HCT116 (cell line): Measurements from ENCODE around the gene RIMS1. TPM values are rescaled to one million over a fixed set of nuclear protein-coding genes. Genes with fewer than 3 reads are reported as not detected.

Source experiments
- ATAC-seq: fragments of 200-7000 bp; cut with Tn5 transposase; 2 replicates; pipeline ENCODE4 v1.9.1; 2020; ENCODE audit warnings: mild to moderate bottlenecking, moderate library complexity
- BruUV-seq: library from RNA; stranded (reverse); fragments of 400-500 nt; replicated peaks from 2 replicates; lab custom pipeline; 2021; lab: Mats Ljungman, UMichigan
- CTCF ChIA-PET: fragments of 300-600 bp; sonication (Branson Sonifier 250); formaldehyde crosslinking; loops from one replicate; lab custom pipeline; 2021; ENCODE audit warnings: antibody characterized with exemption; lab: Charles Lee
- POLR2A ChIA-PET: fragments of 300-600, 350-600 bp; sonication (Branson Sonifier 250); formaldehyde crosslinking; loops from one replicate; lab custom pipeline; 2021; ENCODE audit warnings: antibody characterized with exemption; lab: Charles Lee
- RAD21 ChIA-PET, 2 experiments: fragments of 300-600 bp; sonication (Branson Sonifier 250); formaldehyde crosslinking; loops; one replicate each; lab custom pipeline; 2023; ENCODE audit warnings: low total read pairs in 2 of 2; ENCODE audit not compliant: uncharacterized antibody in 2 of 2, unreplicated experiment in 2 of 2, low non-redundant PET in 1 of 2; lab: Charles Lee
- DNase-seq: peaks from one replicate; pipeline ENCODE4 v3.0.0-alpha.2; 2010; ENCODE audit warnings: low read depth, low spot score
- H2AFZ ChIP-seq: fragments of 200-600 bp; shearing (Covaris generic), sonication (generic); 2 replicates; pipeline ENCODE4 v1.6.1; 2017; ENCODE audit warnings: low read depth, mixed run types, mixed read lengths, antibody characterized with exemption, low read length; ENCODE audit not compliant: poor library complexity, severe bottlenecking
- H3K27ac ChIP-seq: 2 replicates; pipeline ENCODE4 v1.5.1; 2012; ENCODE audit warnings: low read depth, low read length
- H3K27me3 ChIP-seq: fragments of 200-600 bp; sonication (generic); 2 replicates; pipeline ENCODE4 v1.6.1; 2016; ENCODE audit warnings: mixed run types, low read length, mixed read lengths; ENCODE audit not compliant: insufficient read depth
- H3K36me3 ChIP-seq, 2 experiments: fragments of 200-500 bp in 1 of 2; fragments of 200-600 bp in 1 of 2; sonication (Bioruptor generic) in 1 of 2; sonication (generic) in 1 of 2; 2 replicates each; pipeline versions ENCODE4 v1.5.1 to v1.6.1; 2014 to 2016; ENCODE audit warnings: low read length in 2 of 2, inconsistent platforms in 1 of 2, mixed read lengths in 1 of 2, mixed run types in 1 of 2; ENCODE audit not compliant: insufficient read depth in 2 of 2, control insufficient read depth in 1 of 2
- H3K4me1 ChIP-seq, 2 experiments: fragments of 200-600 bp in 1 of 2; sonication (generic) in 1 of 2; 2 replicates each; pipeline versions ENCODE4 v1.5.1 to v1.6.1; 2012 to 2017; ENCODE audit warnings: low read length in 2 of 2, inconsistent platforms in 1 of 2, mild to moderate bottlenecking in 1 of 2, mixed read lengths in 1 of 2, mixed run types in 1 of 2, moderate library complexity in 1 of 2; ENCODE audit not compliant: insufficient read depth in 2 of 2, control insufficient read depth in 1 of 2
- H3K4me2 ChIP-seq: fragments of 200-600 bp; sonication (generic); 2 replicates; pipeline ENCODE4 v1.6.1; 2017; ENCODE audit warnings: mixed run types, low read length, mixed read lengths
- H3K4me3 ChIP-seq, 2 experiments: fragments of 200-600 bp in 1 of 2; sonication (generic) in 1 of 2; replicated peaks in 1 of 2; 2 replicates each; pipeline ENCODE4 v1.5.1; 2011 to 2016; ENCODE audit warnings: low read length in 2 of 2, control low read depth in 1 of 2, low read depth in 1 of 2, mild to moderate bottlenecking in 1 of 2, mixed read lengths in 1 of 2, mixed run types in 1 of 2
- H3K79me2 ChIP-seq: fragments of 200-600 bp; sonication (generic); 2 replicates; pipeline ENCODE4 v1.6.1; 2017; ENCODE audit warnings: mild to moderate bottlenecking, mixed run types, low read length, moderate library complexity, mixed read lengths; ENCODE audit not compliant: insufficient read depth
- H3K9ac ChIP-seq: fragments of 200-600 bp; sonication (generic); 2 replicates; pipeline ENCODE4 v1.6.1; 2016; ENCODE audit warnings: low read length, mixed read lengths
- H3K9me2 ChIP-seq: fragments of 200-600 bp; sonication (generic), shearing (Covaris generic); 2 replicates; pipeline ENCODE4 v1.6.1; 2017; ENCODE audit warnings: mixed run types, mild to moderate bottlenecking, moderate library complexity; ENCODE audit not compliant: insufficient read depth
- H3K9me3 ChIP-seq, 2 experiments: fragments of 200-500 bp in 1 of 2; fragments of 200-600 bp in 1 of 2; sonication (Bioruptor generic) in 1 of 2; sonication (generic) in 1 of 2; 2 replicates each; pipeline ENCODE4 v1.6.1; 2014 to 2017; ENCODE audit warnings: low read length in 2 of 2, mixed read lengths in 2 of 2, inconsistent platforms in 1 of 2, low read depth in 1 of 2, mild to moderate bottlenecking in 1 of 2, mixed run types in 1 of 2, moderate library complexity in 1 of 2; ENCODE audit not compliant: control insufficient read depth in 1 of 2, insufficient read depth in 1 of 2
- H4K20me1 ChIP-seq: fragments of 200-600 bp; sonication (generic), shearing (Covaris generic); 2 replicates; pipeline ENCODE4 v1.6.1; 2017; ENCODE audit warnings: mixed run types, mild to moderate bottlenecking, moderate library complexity; ENCODE audit not compliant: insufficient read depth
- CBX3 ChIP-seq: IDR thresholded peaks from 2 replicates; pipeline ENCODE4 v1.6.1; 2012; ENCODE audit warnings: low read depth
- EGR1 ChIP-seq: IDR thresholded peaks from 2 replicates; pipeline ENCODE4 v1.6.1; 2012; ENCODE audit warnings: low read depth
- EZH2 ChIP-seq: fragments of 200-600 bp; sonication (generic); IDR thresholded peaks from 2 replicates; pipeline ENCODE4 v1.6.1; 2017; ENCODE audit warnings: antibody characterized with exemption, mixed run types
- EZH2phosphoT487 ChIP-seq: fragments of 200-600 bp; IDR thresholded peaks from 2 replicates; pipeline ENCODE4 v1.6.1; 2018; ENCODE audit warnings: antibody characterized with exemption, borderline replicate concordance
- POLR2A ChIP-seq: IDR thresholded peaks from 2 replicates; pipeline ENCODE4 v1.7.0; 2011; ENCODE audit warnings: borderline replicate concordance; ENCODE audit not compliant: insufficient read depth, insufficient read length; ENCODE audit errors: extremely low read depth
- SIN3A ChIP-seq: IDR thresholded peaks from 2 replicates; pipeline ENCODE4 v1.6.1; 2012; ENCODE audit warnings: low read depth
- YY1 ChIP-seq: IDR thresholded peaks from 2 replicates; pipeline ENCODE4 v1.6.1; 2011; ENCODE audit warnings: low read length, low read depth, moderate library complexity, mild to moderate bottlenecking; ENCODE audit not compliant: insufficient replicate concordance; ENCODE audit errors: extremely low read depth
- ZNF274 ChIP-seq: fragments of 200-500 bp; sonication (Bioruptor generic); IDR thresholded peaks from 2 replicates; pipeline ENCODE4 v1.6.1; 2014; ENCODE audit warnings: mild to moderate bottlenecking, low read depth, low read length, inconsistent platforms
- intact Hi-C: fragments of 100-400 bp; cut with micrococcal nuclease; formaldehyde crosslinking; loops from 2 replicates; pipeline ENCODE4 v1.10.0; 2022
- total RNA-seq: library from RNA; stranded (reverse); gene quantifications from one replicate; pipeline ENCODE4 v1.2.1, GENCODE V29; 2021; ENCODE audit not compliant: unreplicated experiment
- TF ChIP-seq, protein P1 (sequence below): IDR thresholded peaks from 2 replicates; pipeline ENCODE4 v1.6.1; 2012; ENCODE audit warnings: low read depth
- TF ChIP-seq, protein P2 (sequence below): IDR thresholded peaks from 2 replicates; pipeline ENCODE4 v1.6.1; 2011; ENCODE audit warnings: mild to moderate bottlenecking, low read length, moderate library complexity; ENCODE audit not compliant: insufficient replicate concordance; ENCODE audit errors: extremely low read depth
- TF ChIP-seq, protein P3 (sequence below): IDR thresholded peaks from 2 replicates; pipeline ENCODE4 v1.6.1; 2012

The RIMS1 gene
- total RNA-seq, 1 experiment from 2014 or later = not detected

DNA sequence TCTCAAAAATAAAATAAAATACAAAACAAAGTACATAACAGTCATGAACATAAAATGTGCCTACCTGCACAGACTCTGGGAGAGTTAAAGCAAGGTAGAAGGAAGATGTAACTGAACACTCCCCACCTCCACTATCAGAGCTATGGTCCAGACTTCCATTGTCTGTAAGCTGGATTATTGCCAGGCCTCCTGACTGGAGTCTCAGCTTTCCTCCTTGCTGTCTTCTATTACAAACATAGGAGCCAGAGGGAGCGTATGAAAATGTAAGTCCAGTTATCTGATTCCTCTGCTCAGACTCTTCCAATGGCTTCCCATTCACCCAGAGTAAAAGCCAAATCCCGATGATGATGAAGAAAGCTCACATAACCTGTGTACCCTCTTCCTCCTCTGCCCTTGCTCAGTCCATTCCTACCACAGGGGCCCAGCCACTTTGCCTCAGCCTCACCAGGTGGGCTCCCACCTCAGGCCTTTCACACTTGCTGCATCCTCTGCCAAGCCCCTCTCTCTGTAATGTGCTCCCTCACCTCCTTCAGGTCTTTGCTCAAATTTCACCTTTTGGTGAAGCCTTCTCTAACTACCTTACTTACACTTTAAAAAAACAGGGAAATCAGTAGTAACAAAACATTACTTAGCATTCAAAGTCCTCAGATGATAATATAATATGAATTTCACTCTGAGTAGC, 194.1 kb downstream of the RIMS1 start (continued):
- TF ChIP-seq, protein P1, sequence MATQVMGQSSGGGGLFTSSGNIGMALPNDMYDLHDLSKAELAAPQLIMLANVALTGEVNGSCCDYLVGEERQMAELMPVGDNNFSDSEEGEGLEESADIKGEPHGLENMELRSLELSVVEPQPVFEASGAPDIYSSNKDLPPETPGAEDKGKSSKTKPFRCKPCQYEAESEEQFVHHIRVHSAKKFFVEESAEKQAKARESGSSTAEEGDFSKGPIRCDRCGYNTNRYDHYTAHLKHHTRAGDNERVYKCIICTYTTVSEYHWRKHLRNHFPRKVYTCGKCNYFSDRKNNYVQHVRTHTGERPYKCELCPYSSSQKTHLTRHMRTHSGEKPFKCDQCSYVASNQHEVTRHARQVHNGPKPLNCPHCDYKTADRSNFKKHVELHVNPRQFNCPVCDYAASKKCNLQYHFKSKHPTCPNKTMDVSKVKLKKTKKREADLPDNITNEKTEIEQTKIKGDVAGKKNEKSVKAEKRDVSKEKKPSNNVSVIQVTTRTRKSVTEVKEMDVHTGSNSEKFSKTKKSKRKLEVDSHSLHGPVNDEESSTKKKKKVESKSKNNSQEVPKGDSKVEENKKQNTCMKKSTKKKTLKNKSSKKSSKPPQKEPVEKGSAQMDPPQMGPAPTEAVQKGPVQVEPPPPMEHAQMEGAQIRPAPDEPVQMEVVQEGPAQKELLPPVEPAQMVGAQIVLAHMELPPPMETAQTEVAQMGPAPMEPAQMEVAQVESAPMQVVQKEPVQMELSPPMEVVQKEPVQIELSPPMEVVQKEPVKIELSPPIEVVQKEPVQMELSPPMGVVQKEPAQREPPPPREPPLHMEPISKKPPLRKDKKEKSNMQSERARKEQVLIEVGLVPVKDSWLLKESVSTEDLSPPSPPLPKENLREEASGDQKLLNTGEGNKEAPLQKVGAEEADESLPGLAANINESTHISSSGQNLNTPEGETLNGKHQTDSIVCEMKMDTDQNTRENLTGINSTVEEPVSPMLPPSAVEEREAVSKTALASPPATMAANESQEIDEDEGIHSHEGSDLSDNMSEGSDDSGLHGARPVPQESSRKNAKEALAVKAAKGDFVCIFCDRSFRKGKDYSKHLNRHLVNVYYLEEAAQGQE = no peak
- TF ChIP-seq SIN3A (no peak), EZH2 (no peak), EZH2phosphoT487 (no peak)
- TF ChIP-seq, protein P2, sequence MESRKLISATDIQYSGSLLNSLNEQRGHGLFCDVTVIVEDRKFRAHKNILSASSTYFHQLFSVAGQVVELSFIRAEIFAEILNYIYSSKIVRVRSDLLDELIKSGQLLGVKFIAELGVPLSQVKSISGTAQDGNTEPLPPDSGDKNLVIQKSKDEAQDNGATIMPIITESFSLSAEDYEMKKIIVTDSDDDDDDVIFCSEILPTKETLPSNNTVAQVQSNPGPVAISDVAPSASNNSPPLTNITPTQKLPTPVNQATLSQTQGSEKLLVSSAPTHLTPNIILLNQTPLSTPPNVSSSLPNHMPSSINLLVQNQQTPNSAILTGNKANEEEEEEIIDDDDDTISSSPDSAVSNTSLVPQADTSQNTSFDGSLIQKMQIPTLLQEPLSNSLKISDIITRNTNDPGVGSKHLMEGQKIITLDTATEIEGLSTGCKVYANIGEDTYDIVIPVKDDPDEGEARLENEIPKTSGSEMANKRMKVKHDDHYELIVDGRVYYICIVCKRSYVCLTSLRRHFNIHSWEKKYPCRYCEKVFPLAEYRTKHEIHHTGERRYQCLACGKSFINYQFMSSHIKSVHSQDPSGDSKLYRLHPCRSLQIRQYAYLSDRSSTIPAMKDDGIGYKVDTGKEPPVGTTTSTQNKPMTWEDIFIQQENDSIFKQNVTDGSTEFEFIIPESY = no peak

DNA sequence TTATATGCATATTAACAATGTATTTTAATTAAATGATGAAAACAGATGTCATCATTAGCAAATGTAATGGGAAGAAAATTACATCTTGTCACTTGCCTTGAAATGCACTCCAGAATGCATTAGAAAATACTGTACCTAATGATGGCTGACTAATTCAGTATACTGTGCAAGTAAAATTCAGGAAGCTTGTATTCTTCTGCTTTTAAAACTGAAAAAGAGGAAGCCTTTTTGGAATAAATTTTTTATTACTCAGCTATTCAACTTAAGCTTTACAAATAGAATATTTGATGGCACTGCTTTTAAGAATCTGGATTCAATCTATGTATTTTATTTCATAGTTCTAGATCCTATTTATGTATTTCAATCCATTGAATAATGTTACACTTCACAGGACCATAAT, 195.5 kb downstream of the RIMS1 start:
- Histone ChIP-seq H3K4me1 (no peaks in the 10 kb centered on the region), H3K27ac (no peak overlapping the region), H3K4me2 (no peak overlapping the region), H3K9ac (no peak overlapping the region), H3K9me3 (no peaks in the 10 kb centered on the region), H3K4me3 (no peak overlapping the region), H3K36me3 (no peaks in the 10 kb centered on the region), H4K20me1 (no peaks in the 10 kb centered on the region), H3K79me2 (no peaks in the 10 kb centered on the region), H2AFZ (no peak overlapping the region), H3K27me3 (no peaks in the 10 kb centered on the region), H3K9me2 (no peaks in the 10 kb centered on the region)
- intact Hi-C loops = no loop called here
- ChIA-PET RAD21 (no interaction called here), POLR2A (no interaction called here), CTCF (no interaction called here)
- DNase-seq = no peak
- BruUV-seq = no TSS peak
- no peak for ATAC-seq
- TF ChIP-seq POLR2A (no peak), EZH2 (no peak), CBX3 (no peak), EGR1 (no peak), YY1 (no peak), ZNF274 (no peak), SIN3A (no peak)
- TF ChIP-seq, protein P1 = no peak
- TF ChIP-seq, protein P2 = no peak
- TF ChIP-seq, protein P3, sequence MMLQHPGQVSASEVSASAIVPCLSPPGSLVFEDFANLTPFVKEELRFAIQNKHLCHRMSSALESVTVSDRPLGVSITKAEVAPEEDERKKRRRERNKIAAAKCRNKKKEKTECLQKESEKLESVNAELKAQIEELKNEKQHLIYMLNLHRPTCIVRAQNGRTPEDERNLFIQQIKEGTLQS = no peak
